Measurements from ENCODE around the gene GSAP. TPM values are rescaled to one million over a fixed set of nuclear protein-coding genes. Genes with fewer than 3 reads are reported as not detected.

The GSAP gene
- total and polyA plus RNA-seq, 7 donors, result 1.3 to 4.2 (median 2.0) TPM

DNA sequence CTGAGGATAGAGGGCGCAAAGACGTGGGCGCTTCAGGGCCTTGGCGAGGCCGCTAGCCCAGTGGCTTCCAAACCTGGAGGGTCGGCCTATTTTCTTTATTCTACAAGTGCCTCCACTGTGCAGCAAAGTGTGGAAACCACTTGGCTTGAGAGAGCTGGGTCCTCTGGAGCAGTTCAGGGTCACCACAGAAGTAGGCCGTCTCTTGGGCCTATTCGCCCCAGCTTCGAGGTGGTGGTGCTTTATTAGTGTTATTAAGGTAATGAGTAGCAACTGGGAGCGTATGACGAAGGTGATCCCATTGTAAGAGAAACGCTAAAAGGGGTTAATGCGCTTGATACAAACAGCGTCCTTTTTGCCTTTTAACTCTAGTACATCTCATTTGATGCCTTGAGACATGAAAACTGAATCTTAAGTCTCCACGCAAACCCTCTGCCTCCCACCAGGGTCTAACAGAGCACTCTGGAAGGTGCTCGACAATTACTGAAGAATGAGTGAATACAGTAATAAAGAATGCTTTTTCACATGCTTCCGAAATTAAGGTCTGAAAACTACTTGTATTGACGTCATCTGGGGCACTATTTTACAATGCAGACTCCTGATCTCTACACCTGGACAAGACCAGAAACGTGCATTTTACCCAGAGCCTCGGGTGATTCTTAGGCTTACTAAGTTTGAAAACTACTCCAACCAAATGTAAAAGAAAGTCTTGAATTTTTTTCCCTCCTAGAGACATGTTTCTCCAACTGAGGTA, 647 bp upstream of the GSAP start:
- DNase-seq, result no peak
- TF ChIP-seq, protein P1, sequence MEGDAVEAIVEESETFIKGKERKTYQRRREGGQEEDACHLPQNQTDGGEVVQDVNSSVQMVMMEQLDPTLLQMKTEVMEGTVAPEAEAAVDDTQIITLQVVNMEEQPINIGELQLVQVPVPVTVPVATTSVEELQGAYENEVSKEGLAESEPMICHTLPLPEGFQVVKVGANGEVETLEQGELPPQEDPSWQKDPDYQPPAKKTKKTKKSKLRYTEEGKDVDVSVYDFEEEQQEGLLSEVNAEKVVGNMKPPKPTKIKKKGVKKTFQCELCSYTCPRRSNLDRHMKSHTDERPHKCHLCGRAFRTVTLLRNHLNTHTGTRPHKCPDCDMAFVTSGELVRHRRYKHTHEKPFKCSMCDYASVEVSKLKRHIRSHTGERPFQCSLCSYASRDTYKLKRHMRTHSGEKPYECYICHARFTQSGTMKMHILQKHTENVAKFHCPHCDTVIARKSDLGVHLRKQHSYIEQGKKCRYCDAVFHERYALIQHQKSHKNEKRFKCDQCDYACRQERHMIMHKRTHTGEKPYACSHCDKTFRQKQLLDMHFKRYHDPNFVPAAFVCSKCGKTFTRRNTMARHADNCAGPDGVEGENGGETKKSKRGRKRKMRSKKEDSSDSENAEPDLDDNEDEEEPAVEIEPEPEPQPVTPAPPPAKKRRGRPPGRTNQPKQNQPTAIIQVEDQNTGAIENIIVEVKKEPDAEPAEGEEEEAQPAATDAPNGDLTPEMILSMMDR (IDR thresholded peaks at IDR 0.05), result no peak
- Histone ChIP-seq H3K36me3 (ENCODE audit: insufficient read depth in 1 of 2, low read depth in 1 of 2) (no peaks in the 10 kb centered on the region), H3K27ac (peak overlapping the region; percentile 88), H3K4me3 (peak overlapping the region; percentile 94), H3K4me1 (peaks cover 9% of the 10 kb centered on the region), H3K9me3 (no peaks in the 10 kb centered on the region), H3K27me3 (ENCODE audit: insufficient read depth in 3 of 3, low read length in 2 of 3) (no peaks in the 10 kb centered on the region)
- intact Hi-C loops (cut with DNase I), result loop anchor here in 1 of 2 donors (5.0 kb wide), 1 partner anchor 121 kb away; the partner anchor contains the start of gene PTPN12
- ATAC-seq, result peak in 1 of 4 donors; percentile 27
- WGBS, 3 donors, result 42 to 55% (median 47%) methylated on average over 20 of the region's 20 CpGs

DNA sequence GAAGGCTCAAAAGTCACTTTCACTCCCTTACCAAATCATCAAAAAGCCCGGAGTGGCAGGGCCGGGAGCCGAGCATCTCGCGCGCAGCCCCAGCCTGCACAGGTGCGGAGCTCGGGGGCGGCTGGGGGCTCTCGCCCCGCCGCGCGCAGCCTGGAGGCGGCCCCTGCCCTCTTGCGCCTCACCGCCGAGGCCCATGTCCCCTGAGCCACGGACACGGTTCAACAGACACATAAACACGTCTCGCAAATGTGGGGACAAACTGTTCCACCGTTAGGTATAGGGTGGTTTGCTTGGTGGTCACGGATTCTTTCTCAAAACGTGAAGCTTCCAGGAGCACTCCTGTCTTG, 700 bp downstream of the GSAP start:
- DNase-seq, result no peak
- TF ChIP-seq, protein P1 (IDR thresholded peaks at IDR 0.05), result no peak
- Histone ChIP-seq H3K4me3 (peak overlapping the region; percentile 94), H3K9me3 (no peaks in the 10 kb centered on the region), H3K36me3 (ENCODE audit: insufficient read depth in 1 of 2, low read depth in 1 of 2) (no peaks in the 10 kb centered on the region), H3K27ac (peak overlapping the region; percentile 88), H3K4me1 (peaks cover 9% of the 10 kb centered on the region), H3K27me3 (ENCODE audit: insufficient read depth in 3 of 3, low read length in 2 of 3) (no peaks in the 10 kb centered on the region)
- ATAC-seq, result peak; percentile 41 to 64 (median 57)
- 2 to 10% (median 6%) methylated on average over 20 to 25 of the region's 25 CpGs for WGBS, 3 donors
- intact Hi-C loops (cut with DNase I), result loop anchor here in 1 of 2 donors (5.0 kb wide), 1 partner anchor 122 kb away; the partner anchor contains the start of gene PTPN12

DNA sequence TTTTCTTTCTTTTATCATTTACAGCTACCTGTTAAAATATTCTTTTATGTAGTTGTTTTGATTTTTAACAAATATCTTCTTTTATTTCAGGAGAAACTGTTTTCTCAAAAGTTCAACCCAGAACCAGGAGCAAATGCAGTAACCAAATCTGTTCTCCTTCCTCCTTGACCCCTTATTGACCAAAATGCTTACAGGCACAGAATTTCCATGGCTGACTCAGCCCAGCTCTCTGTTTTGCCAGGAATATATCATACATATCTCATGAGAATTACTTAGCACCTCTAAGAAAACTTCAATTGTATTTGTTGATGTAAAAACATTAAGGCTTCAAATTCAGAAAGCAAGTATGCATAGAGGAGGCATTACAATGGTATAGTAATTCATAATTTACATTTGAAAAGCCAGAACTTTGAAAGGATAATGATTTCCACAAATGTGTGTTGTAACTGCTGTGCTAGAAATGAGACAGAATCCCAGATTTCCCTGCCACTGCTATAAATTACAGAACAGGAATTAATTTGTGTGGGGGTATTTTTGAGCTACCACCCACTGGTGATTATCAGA, 2.2 kb downstream of the GSAP start:
- DNase-seq (no peak), ATAC-seq (no peak)
- no peaks in the 10 kb centered on the region for H3K36me3 ChIP-seq (ENCODE audit: insufficient read depth in 1 of 2, low read depth in 1 of 2)
- H3K4me3 ChIP-seq, result no peak overlapping the region
- H3K4me1 ChIP-seq, result peaks cover 9% of the 10 kb centered on the region
- TF ChIP-seq, protein P1 (IDR thresholded peaks at IDR 0.05), result no peak
- intact Hi-C loops (cut with DNase I), result no loop called here
- no peak overlapping the region for H3K27ac ChIP-seq
- H3K27me3 ChIP-seq (ENCODE audit: insufficient read depth in 3 of 3, low read length in 2 of 3), result no peaks in the 10 kb centered on the region
- no peaks in the 10 kb centered on the region for H3K9me3 ChIP-seq

DNA sequence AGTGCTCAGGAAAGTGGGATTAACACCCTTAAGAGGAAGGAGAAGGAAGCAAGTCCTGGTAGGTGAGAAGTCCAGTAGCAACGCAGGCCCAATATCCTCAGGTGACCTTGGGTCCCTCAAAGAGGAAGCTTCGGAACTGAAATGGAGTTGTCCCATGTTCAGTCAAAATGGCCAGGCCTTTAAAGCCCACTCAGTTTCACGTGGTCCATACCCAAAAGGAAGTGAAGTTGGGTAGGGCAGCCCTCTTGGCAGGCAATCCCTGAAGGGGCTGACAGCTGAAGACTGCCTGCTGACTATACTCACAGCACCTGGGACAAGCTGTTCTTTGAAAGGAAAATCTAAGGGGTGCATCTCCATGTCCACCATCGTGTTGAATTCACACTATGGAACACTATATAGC, 3.0 kb downstream of the GSAP start:
- DNase-seq (no peak), ATAC-seq (no peak)
- intact Hi-C loops (cut with DNase I), result no loop called here
- Histone ChIP-seq H3K36me3 (ENCODE audit: insufficient read depth in 1 of 2, low read depth in 1 of 2) (no peaks in the 10 kb centered on the region), H3K4me3 (no peak overlapping the region), H3K9me3 (no peaks in the 10 kb centered on the region), H3K4me1 (peaks cover 9% of the 10 kb centered on the region), H3K27ac (no peak overlapping the region), H3K27me3 (ENCODE audit: insufficient read depth in 3 of 3, low read length in 2 of 3) (no peaks in the 10 kb centered on the region)
- TF ChIP-seq, protein P1 (IDR thresholded peaks at IDR 0.05), result no peak
- WGBS, 3 donors, result 58 to 68% (median 67%) methylated on average over 4 of the region's 4 CpGs
